A549 (cell line): Measurements from ENCODE around the gene RELT.

Source experiments
- CTCF ChIP-seq: fragments of >200 bp; sonication (Bioruptor Twin); formaldehyde crosslinking; IDR thresholded peaks from 3 replicates; pipeline ENCODE4 v1.5.1; 2016
- HMGXB4 ChIP-seq: fragments of 250-450 bp; sonication (Bioruptor Pico); IDR thresholded peaks from 2 replicates; pipeline ENCODE4 v1.5.0; 2021; ENCODE audit warnings: mild to moderate bottlenecking, moderate library complexity, borderline replicate concordance
- MAFK ChIP-seq: fragments of 450-650 bp; IDR thresholded peaks from 2 replicates; pipeline ENCODE4 v1.6.1; 2014; ENCODE audit not compliant: partially characterized antibody
- POLR2A ChIP-seq: IDR thresholded peaks from 2 replicates; pipeline ENCODE4 v1.6.1; 2012; ENCODE audit warnings: mild to moderate bottlenecking, low read length
- RCOR1 ChIP-seq: fragments of 150-350 bp; IDR thresholded peaks from 2 replicates; pipeline ENCODE4 v1.6.1; 2014; ENCODE audit warnings: antibody characterized with exemption, low read length, low read depth
- RNF2 ChIP-seq: fragments of 200-600 bp; sonication (generic); IDR thresholded peaks from 2 replicates; pipeline ENCODE4 v1.6.1; 2016; ENCODE audit warnings: low read depth, mild to moderate bottlenecking, antibody characterized with exemption, moderate library complexity, borderline replicate concordance

DNA sequence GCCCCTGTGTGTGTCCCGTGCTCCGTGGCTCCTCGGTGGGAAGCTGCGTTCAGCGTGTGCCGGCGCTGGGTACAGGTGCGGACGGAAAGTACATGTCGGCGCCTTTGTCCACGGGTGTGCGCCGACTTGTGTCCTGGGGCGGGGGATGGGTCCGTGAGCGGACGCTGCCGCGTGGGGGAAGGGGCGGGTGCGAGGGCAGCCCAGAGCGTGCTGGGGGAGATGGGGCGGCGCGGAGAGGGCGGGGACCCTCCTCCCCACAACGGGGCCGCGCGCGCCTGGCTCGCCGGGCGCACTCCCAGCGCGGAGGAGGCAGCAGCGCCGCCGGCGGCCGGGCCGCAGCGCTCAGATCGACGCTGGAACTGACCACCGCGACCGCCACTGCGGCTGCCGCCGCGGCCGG, 33.6 kb upstream of the RELT start:
- TF ChIP-seq RCOR1 (no peak), CTCF (no peak), HMGXB4 (CRISPR knock-in tag) (no peak), RNF2 (no peak), MAFK (no peak), POLR2A (no peak)
